OCI-LY7 (cell line): ENCODE data around the gene RIPPLY2.

Source experiments
- CTCF ChIP-seq: fragments of 200-600 bp; sonication (generic); conservative IDR thresholded peaks from 2 replicates; pipeline ENCODE4 v1.5.1; 2014; ENCODE audit warnings: mild to moderate bottlenecking, antibody characterized with exemption, low read length, moderate library complexity, mixed read lengths
- EZH2phosphoT487 ChIP-seq: fragments of 200-600 bp; sonication (generic); IDR thresholded peaks from 2 replicates; pipeline ENCODE4 v1.6.1; 2018; ENCODE audit warnings: low read depth, borderline replicate concordance, mild to moderate bottlenecking, mixed run types, antibody characterized with exemption, low read length, moderate library complexity, mixed read lengths

DNA sequence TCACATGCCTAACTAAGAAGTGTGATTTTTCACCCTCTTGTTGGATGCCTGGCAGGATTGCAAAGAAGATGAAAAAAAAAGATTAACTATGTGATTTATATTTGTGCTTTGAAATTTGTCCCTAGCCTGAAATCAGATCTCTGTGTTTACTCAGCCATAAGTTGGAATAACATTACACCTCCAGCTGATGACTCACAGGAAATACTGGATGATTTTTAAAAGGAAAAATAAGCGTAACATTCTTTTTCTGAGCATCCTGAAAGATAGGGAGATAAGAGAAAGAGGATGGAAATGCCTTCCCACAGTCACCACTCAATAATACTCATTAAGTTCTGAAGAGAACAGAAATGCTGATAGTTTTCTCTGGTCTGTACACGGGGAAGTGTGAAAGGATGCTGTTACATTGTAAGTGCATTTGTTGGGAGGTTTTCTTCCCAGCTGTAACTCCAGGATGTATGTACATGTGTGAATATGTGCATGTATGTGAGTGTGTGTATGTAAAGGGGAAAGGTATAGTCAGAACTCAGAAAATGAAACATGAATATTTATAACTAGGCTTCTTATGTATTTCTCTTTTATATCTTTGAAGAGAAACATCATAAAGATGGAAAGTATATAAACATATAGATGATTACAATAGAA is 37.4 kb upstream of the RIPPLY2 start:
- no peak for TF ChIP-seq CTCF
- no peak for TF ChIP-seq EZH2phosphoT487
